ENCODE data around the gene TMIE.
"Not testable (repeated sequence)": the region's sequence is repeated elsewhere in the genome, so short reads cannot be mapped to it uniquely, and the experiment has no call there.

The TMIE gene

GRCh38 chr3:46685446-46685845 is 15.7 kb upstream of the TMIE start:
- DNase-seq (ENCODE audit: low spot score): no peak

- DNase-seq (ENCODE audit: low spot score): peak; percentile 60
These were observed 10.4 kb upstream of the TMIE start for GRCh38 chr3:46690798-46691197.

- DNase-seq (ENCODE audit: low spot score): no peak
These were observed 8.6 kb upstream of the TMIE start for GRCh38 chr3:46692566-46692990.

DNA sequence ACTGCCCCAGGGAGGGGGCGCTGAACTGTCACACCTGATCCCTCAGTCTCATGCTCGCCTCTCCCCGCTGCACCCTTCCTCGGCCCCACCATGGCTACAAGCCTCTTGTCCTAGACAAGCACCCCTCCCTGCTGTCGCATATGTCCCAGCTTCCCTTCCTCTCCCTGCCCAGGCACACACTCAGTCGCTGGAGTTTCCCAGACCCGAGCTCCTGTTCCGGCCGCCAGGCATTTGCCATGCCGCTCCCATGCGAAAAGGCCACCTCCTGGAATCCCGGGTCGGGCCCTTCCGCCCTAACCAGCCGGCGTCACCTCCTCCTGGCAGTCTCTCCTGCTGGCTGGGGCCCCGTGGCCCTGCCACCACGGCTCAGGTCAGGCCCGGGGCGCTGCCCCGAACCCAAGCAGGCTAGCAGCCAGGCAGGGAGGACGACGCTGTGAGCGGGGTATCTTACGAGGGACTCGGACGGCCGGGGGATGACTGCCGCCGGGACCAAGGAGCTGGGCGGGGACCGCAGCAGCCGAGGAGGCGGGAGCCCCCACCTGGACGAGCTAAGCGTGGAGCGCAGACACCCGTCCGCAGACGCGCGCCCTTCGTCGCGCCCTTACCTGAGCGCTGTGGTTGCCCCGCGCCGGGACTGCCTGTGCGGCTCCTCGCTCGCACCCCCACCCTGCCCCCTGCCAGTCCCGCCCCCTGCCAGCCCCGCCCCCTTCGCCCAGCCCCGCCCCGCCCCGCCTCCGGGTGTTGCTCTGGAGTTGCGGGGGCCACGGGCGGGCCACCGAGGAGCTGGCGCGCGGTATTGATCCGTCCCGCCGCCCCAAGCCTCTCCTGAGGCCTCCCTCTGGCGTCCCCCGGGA is 7.9 kb upstream of the TMIE start, which contains the start of gene ALS2CL:
Gene ALS2CL, minus strand, starts transcription at position 642 of the 854 bp plus-strand sequence. CDS start 4,239 bp downstream, outside the sequence.
- peak; percentile 88 for DNase-seq (ENCODE audit: low spot score)

DNA sequence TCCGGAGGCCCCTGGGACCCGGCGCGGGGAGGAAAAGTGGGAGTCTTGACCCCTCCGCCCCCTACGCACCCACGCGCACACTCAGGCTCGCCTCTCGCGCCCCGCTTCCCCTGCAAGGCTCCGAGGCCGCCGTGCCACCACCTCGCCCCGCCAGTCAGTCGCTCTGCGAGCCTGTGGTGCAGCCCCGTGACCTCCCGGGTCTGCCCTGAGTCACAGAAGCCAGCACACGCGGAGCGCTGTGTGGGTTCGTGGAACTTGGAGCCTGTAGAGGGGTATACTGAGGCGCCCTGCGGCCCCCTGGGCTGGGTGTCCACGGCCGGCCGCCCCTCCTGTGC is 7.3 kb upstream of the TMIE start:
- DNase-seq (ENCODE audit: low spot score): peak; percentile 50

DNA sequence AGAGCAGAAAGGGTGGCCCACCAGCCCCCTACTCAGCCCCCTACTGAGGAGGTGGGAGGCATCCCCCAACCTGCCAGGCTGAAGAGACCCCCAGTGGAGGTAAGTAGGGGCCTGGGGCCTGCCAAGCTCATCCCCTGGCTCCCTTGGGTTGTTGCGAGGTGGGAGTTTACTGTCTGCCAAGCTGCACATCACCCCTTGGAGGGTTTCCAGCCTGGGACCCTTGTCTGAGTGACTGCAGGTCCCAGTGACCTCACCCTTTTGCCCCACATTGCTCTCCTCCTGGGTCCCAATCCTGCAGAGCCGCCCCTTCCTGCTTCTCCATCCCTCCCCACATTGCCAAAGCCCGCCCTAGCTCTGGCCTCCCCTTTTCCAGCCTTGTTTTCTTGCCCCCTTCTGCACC is 6.7 kb upstream of the TMIE start:
- DNase-seq (ENCODE audit: low spot score): no peak

GRCh38 chr3:46695177-46695961 is 5.8 kb upstream of the TMIE start:
- DNase-seq (ENCODE audit: low spot score): no peak

GRCh38 chr3:46695962-46696894 is 5.0 kb upstream of the TMIE start:
- peak; percentile 74 for DNase-seq (ENCODE audit: low spot score)

- DNase-seq (ENCODE audit: low spot score): no peak
These were observed 1.3 kb upstream of the TMIE start for GRCh38 chr3:46699676-46700523.

GRCh38 chr3:46700772-46701171 is 420 bp upstream of the TMIE start:
- DNase-seq (ENCODE audit: low spot score): no peak

DNA sequence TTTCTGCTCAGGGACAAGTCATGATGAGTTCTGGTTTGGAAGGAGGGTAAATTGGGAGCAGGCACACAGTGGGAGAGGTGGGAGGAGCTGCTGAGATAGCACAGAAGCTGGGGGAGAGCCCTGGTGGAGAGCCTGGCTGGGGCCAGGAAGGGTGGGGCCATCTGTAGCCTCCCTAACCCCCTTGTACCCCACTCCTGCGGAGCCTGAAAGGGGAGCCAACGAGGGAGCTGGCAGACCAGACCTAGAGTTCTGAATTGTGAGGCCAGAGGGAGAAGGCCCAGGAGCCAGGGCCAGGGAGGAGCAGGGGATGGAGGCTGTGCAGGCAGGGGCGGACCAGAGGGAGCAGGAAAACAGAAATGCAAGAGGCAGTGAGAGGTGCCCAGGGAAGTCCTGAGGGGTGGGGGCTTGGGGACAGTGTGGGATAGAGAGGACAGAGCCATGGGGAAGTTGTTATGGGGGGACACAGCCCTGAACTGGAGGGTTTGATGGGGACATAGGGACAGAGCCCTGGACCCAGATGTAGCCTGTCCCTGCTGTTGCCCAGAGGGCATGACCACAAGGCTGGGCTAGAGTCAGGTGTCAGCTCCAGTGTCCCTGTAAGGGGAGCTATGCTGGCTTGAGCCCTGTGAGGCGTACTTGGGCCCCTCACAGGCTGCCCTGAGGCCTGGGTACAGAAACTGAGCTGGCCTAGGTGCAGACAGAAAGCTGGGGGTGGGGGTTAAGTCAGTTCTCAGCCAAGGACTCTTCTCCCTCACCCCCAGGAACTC is 1.2 kb downstream of the TMIE start:
- no peak for DNase-seq (ENCODE audit: low spot score)

GRCh38 chr3:46703013-46703520 is 1.9 kb downstream of the TMIE start:
- no peak for DNase-seq (ENCODE audit: low spot score)

- DNase-seq (ENCODE audit: low spot score): not testable (repeated sequence)
These were observed 3.2 kb downstream of the TMIE start for GRCh38 chr3:46704346-46704745.

DNA sequence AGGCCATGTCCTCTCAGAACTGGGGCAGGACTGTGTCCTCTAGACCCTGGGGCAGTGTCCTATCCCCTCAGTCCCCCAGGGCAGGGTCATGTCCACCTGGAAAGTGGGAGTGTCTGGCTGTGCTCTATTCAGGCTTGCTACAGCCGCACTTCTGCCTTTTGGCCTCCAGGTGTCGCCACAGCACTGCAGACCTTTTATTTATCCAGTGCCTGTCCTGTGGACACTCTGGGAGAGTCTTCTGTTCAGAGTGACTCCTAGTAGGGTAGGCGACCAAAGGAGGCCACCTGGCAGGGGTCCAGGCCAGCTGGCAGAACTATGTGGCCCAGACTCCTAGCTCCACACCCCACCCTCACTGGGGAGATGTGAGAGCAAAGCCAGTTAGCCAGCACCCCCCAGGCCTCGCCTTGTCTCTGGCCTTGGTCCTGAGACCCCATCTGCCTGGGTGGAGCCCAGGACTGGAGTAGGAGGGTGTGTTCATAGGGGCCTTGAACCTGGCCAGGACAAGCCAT is 3.9 kb downstream of the TMIE start:
- DNase-seq (ENCODE audit: low spot score): peak; percentile 82

- DNase-seq (ENCODE audit: low spot score): peak; percentile 76
These were observed 4.8 kb downstream of the TMIE start for GRCh38 chr3:46705751-46706552.

- no peak for DNase-seq (ENCODE audit: low spot score)
These were observed 5.8 kb downstream of the TMIE start for GRCh38 chr3:46706771-46707582.

- no peak for DNase-seq (ENCODE audit: low spot score)
These were observed 6.4 kb downstream of the TMIE start for GRCh38 chr3:46707601-46708011.
